ENCODE measurements around the gene CEPT1.

DNA sequence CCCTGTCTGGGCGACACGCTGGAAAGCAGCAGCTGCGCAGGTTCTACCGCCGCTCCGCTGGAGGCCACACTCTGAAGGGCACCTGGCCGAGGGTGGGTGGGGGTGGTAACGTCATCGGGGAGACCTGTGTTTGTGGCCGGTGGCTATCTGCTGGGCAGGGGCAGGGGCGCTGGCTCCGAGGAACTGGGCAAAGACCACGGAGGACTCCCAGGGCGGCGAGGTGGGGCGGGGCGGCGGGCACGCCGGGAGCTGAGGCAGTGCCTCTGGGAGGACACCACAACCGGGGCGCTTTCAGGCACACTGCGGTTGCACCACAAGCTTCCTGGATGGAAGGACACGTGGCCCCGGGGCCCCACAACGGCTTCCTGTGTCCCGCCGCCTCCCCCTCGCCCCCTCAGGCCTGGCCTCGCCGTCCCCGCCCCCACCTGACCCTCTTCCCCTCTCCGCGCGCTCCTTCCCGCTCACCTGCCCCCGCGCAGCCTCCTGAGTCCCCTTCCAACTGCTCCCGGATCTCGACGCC, 63.7 kb downstream of the CEPT1 start:
- TF ChIP-seq, protein P1, sequence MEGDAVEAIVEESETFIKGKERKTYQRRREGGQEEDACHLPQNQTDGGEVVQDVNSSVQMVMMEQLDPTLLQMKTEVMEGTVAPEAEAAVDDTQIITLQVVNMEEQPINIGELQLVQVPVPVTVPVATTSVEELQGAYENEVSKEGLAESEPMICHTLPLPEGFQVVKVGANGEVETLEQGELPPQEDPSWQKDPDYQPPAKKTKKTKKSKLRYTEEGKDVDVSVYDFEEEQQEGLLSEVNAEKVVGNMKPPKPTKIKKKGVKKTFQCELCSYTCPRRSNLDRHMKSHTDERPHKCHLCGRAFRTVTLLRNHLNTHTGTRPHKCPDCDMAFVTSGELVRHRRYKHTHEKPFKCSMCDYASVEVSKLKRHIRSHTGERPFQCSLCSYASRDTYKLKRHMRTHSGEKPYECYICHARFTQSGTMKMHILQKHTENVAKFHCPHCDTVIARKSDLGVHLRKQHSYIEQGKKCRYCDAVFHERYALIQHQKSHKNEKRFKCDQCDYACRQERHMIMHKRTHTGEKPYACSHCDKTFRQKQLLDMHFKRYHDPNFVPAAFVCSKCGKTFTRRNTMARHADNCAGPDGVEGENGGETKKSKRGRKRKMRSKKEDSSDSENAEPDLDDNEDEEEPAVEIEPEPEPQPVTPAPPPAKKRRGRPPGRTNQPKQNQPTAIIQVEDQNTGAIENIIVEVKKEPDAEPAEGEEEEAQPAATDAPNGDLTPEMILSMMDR (IDR thresholded peaks at IDR 0.05), result no peak
- no peak for TF ChIP-seq EZH2 (IDR thresholded peaks at IDR 0.05)
